GM21737 (cell line): ENCODE measurements around the gene CSF2.

ENCODE experiments used
- ATAC-seq: cut with Tn5 transposase; IDR thresholded peaks from one replicate; pipeline ENCODE4 v1.9.1; 2021; ENCODE audit warnings: mild to moderate bottlenecking, moderate library complexity; ENCODE audit not compliant: unreplicated experiment

CSF2 gene

GRCh38 chr5:132073231-132074013 lies at the start of gene CSF2:
Gene CSF2, plus strand, starts transcription at chr5:132073789. Its CDS starts 35 bp downstream, at chr5:132073824.
- ATAC-seq, result no peak

- no peak for ATAC-seq
Observed at GRCh38 chr5:132024117-132024435, 49.5 kb upstream of the CSF2 start.

- ATAC-seq, result no peak
Observed at GRCh38 chr5:132024789-132025402, 48.7 kb upstream of the CSF2 start.

GRCh38 chr5:132025403-132025971 lies 48.1 kb upstream of the CSF2 start:
- no peak for ATAC-seq

GRCh38 chr5:132026516-132027008 lies 47.0 kb upstream of the CSF2 start:
- no peak for ATAC-seq

GRCh38 chr5:132027027-132027426 lies 46.6 kb upstream of the CSF2 start:
- peak; percentile 52 for ATAC-seq

GRCh38 chr5:132029609-132030330 lies 43.8 kb upstream of the CSF2 start:
- no peak for ATAC-seq

- no peak for ATAC-seq
Observed at GRCh38 chr5:132030610-132031009, 43.0 kb upstream of the CSF2 start.

- no peak for ATAC-seq
Observed at GRCh38 chr5:132032196-132032595, 41.4 kb upstream of the CSF2 start.

- no peak for ATAC-seq
Observed at GRCh38 chr5:132033122-132033521, 40.5 kb upstream of the CSF2 start.

GRCh38 chr5:132037353-132037752 lies 36.2 kb upstream of the CSF2 start:
- no peak for ATAC-seq

GRCh38 chr5:132044207-132044606 lies 29.4 kb upstream of the CSF2 start:
- ATAC-seq, result no peak

- no peak for ATAC-seq
Observed at GRCh38 chr5:132046880-132047299, 26.7 kb upstream of the CSF2 start.

- ATAC-seq, result no peak
Observed at GRCh38 chr5:132049093-132049492, 24.5 kb upstream of the CSF2 start.

- ATAC-seq, result no peak
Observed at GRCh38 chr5:132049559-132049958, 24.0 kb upstream of the CSF2 start.

- ATAC-seq, result no peak
Observed at GRCh38 chr5:132050136-132050535, 23.5 kb upstream of the CSF2 start.

- ATAC-seq, result no peak
Observed at GRCh38 chr5:132050661-132051552, 22.7 kb upstream of the CSF2 start.

GRCh38 chr5:132052520-132052919 lies 21.1 kb upstream of the CSF2 start:
- no peak for ATAC-seq

- no peak for ATAC-seq
Observed at GRCh38 chr5:132053483-132053882, 20.1 kb upstream of the CSF2 start.

GRCh38 chr5:132054031-132054696 lies 19.4 kb upstream of the CSF2 start:
- ATAC-seq, result no peak
